Stimulated activated CD8-positive, alpha-beta memory T cell treated with anti-CD3 and anti-CD28 coated beads, Interleukin-7, amount 100 ng/mL, for 48 hours (primary cell): Measurements from ENCODE around the gene SRGAP1.

ENCODE experiments used
- DNase-seq, 2 donors: peaks; one replicate each; pipeline ENCODE4 v3.0.0-alpha.2; 2020; ENCODE audit warnings: low read depth in 1 of 2; ENCODE audit errors: extremely low read depth in 1 of 2

Gene SRGAP1

DNA sequence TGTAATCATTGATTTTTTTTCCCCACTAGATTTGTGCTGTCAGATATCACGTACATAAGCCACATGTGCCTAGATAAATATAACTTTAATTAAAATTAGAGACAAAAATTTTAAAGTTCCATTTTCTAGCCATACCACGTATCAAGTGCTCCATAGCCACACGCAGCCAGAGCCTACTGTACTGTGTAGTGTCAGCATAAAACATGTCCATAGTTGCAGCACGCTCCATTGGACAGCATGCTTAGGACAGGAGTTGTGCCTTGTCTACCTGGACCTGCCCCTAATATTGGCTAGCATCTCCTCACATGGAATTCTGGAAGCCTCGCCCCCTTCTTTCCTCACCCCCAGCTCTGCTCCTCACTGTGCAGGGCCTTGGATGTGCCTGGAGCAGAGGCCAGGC lies 116.5 kb downstream of the SRGAP1 start:
- no peak for DNase-seq

- no peak for DNase-seq
These were observed 117.0 kb downstream of the SRGAP1 start for GRCh38 chr12:63961543-63961942.

GRCh38 chr12:63963868-63964267 lies 119.4 kb downstream of the SRGAP1 start:
- no peak for DNase-seq

DNA sequence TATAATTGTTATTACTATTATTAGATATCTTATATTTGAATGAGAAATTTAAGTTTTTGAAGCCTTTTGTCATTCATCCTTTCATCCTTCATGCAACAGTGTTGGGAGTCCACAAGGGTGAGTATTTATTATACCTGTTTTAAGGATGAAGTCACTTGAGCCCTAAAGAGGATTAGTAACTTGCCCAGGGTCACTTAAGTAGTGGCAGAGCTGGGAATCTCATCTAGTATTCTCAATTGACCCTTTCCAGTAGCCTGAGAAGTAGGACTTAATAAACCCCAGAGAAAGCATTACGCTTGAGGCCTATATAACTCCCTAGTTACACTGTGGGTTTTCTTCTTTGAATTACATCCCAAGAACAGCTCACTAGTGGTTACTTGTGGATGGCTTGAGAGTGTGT lies 119.8 kb downstream of the SRGAP1 start:
- DNase-seq = no peak

GRCh38 chr12:63965936-63966605 lies 121.6 kb downstream of the SRGAP1 start:
- no peak for DNase-seq

DNA sequence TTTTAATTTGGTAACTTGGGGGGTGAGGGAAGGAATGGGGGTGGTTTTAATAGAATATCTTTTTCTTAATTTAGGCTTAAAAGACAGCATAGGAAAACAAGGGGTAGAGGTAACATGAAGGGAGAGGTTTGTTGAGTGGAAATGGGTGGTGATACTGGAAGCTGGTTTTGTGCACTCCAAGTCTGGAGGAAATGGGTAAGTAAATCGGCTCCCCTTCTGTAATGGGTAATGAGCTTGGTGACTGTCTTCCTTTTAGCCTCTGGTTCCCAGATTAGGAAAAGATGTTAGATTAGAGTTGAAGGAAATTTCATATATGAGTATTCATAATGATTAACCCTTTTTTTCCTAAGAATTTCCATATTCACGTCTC lies 122.1 kb downstream of the SRGAP1 start:
- no peak for DNase-seq

DNA sequence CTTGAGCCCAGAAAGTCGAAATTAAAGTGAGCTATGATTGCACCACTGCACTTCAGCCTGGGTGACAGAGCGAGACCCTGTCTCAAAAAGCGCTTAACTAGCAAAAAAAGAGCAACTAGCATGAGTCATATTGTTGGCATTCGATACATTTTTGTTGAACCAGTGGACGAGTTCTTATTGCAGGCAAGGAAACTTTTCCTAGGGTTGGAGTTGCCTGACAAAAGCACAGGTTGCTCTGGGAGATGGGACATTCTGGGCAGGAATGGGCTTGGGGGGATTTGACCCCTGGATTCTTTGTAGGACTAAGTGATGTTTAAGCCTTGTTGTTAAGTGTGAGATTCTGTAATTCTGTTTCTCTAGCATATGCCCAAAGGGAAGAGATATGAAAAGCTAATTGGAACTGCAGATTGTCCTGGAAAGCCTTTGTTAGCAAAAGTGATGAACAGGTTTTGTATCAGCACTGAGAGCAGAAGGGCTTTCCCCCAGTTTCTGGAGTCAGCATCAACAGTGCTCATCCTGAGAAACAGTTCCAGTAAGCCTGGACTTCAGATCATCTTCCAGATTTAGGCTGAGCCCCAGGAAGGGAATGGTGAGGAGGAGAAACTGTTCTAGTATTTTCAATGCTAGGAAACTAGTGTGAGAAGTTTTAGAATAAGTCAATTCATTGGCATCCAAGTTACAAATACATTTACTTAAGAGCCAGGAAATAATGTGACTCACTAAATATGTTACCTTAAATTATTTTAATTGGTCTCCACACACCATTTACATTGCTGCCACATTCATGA lies 123.1 kb downstream of the SRGAP1 start:
- DNase-seq = no peak

- no peak for DNase-seq
These were observed 124.2 kb downstream of the SRGAP1 start for GRCh38 chr12:63968673-63969072.

- no peak for DNase-seq
These were observed 132.4 kb downstream of the SRGAP1 start for GRCh38 chr12:63976902-63977395.

- DNase-seq = no peak
These were observed 132.9 kb downstream of the SRGAP1 start for GRCh38 chr12:63977441-63977840.

DNA sequence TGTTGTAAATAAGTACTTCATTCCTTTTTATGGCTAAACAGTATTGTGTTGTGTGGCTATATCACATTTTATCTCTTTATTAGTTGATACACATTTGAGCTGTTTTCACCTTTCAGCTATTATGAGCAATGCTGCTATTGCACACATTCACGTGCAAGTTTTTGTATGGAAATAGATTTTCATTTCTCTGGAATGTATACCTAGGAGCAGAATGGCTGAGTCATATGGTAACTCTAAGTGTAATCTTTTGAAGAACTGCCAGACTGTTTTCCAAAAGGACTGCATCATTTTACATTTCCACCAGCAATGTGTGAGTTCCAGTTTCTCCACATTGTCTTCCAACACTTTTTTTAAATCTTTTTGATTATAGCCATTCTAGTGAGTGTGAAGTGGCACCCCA lies 134.0 kb downstream of the SRGAP1 start:
- no peak for DNase-seq

DNA sequence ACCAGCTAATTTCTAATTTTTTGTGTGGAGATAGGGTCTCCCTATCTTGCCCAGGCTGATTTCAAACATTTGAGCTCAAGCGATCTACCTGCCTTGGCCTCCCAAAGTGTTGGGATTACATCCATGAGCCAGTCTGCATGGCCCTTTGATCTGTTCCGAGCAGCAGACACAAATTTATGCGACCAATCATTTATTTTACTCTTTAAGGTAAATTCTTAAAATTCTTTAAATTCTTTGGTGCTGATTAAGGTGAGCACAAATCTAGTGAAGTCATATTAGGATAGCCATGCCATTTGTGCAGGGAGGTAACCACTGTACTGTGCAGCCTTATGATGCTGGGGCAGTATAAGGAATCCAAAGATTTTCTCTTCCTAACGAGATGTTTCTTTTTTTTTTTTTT lies 135.7 kb downstream of the SRGAP1 start:
- DNase-seq = no peak

DNA sequence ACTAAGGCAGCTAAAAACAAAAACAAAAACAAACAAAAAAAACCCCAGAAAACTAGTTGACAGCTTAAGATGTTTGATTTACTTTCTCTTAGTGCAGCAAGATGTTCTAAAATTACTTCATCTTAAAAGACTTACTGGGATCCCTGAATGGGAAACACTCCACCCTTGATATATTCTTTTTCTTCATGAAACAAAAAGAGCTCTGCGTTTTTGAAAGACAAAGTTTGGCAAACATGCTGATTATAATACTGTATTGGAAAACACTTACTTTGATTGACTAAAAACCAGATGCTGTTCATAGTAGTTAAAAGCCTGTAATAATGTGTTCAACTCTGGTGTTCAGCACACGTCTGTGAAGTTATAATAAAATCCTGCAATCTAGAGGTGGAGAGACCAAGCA lies 136.8 kb downstream of the SRGAP1 start:
- DNase-seq = no peak

- no peak for DNase-seq
These were observed 138.2 kb downstream of the SRGAP1 start for GRCh38 chr12:63982604-63983295.

DNA sequence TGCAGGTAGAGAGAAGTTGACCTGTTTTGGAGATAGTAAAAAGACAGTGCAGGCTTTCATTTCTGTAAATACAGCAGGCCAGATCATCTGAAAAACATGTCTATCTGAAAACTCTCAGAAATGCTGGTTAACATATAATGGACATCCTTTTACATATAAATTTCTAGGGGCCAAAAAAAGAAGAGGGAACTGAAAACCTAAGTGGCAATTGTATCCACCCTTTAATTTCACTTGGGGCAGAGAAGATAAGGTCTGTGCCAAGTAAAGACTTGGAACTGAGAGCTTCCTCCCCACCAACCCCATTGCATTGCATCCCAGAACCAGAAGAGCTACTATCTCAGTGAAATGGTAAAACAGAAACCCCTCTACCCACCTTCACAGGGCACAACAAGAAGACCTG lies 141.0 kb downstream of the SRGAP1 start:
- no peak for DNase-seq

- no peak for DNase-seq
These were observed 141.4 kb downstream of the SRGAP1 start for GRCh38 chr12:63985945-63986344.

- no peak for DNase-seq
These were observed 144.9 kb downstream of the SRGAP1 start for GRCh38 chr12:63989301-63989845.

- DNase-seq = no peak
These were observed 146.5 kb downstream of the SRGAP1 start for GRCh38 chr12:63990828-63991547.

GRCh38 chr12:63994704-63995103 lies 150.2 kb downstream of the SRGAP1 start:
- no peak for DNase-seq

DNA sequence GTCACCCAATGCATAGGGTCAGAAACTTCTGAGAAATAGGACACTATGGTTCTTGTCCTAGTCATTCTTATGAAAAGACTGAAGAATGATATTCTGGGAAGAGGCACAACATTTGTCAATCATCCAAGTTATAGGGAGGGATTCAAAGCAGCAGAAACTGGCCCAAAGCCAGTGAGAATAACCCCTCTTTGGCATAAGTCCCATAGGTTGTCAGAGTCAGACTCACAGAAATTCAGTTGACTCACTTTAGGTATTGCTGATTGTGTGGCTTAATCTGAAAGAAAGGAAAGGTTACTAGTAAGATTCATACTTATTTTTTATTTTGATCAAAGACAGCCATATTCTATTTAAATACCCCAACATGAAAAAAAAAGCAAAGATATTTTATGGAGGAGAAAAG lies 151.0 kb downstream of the SRGAP1 start:
- DNase-seq = no peak

- DNase-seq = no peak
These were observed 152.1 kb downstream of the SRGAP1 start for GRCh38 chr12:63996556-63996955.
